IPS DF 19.7 (cell line): ENCODE data around the gene SIPA1L3.
"Not testable (repeated sequence)": the region's sequence is repeated elsewhere in the genome, so short reads cannot be mapped to it uniquely, and the experiment has no call there.

Experiments used
- DNase-seq: peaks from one replicate; pipeline ENCODE4 v3.0.0-alpha.2; 2013; ENCODE audit warnings: low read depth, low spot score

SIPA1L3 gene

GRCh38 chr19:37914908-37915307 is 7.9 kb downstream of the SIPA1L3 start:
- DNase-seq: no peak

GRCh38 chr19:37920591-37921450 is 13.8 kb downstream of the SIPA1L3 start:
- DNase-seq: no peak

GRCh38 chr19:37924573-37924972 is 17.6 kb downstream of the SIPA1L3 start:
- not testable (repeated sequence) for DNase-seq

GRCh38 chr19:37925212-37925611 is 18.2 kb downstream of the SIPA1L3 start:
- no peak for DNase-seq

- no peak for DNase-seq
Measured at GRCh38 chr19:37926255-37926654, 19.2 kb downstream of the SIPA1L3 start.

- no peak for DNase-seq
Measured at GRCh38 chr19:37926711-37927110, 19.7 kb downstream of the SIPA1L3 start.

- no peak for DNase-seq
Measured at GRCh38 chr19:37928527-37929286, 21.7 kb downstream of the SIPA1L3 start.

- DNase-seq: peak; percentile 48
Measured at GRCh38 chr19:37929355-37929923, 22.4 kb downstream of the SIPA1L3 start.

GRCh38 chr19:37930416-37930815 is 23.4 kb downstream of the SIPA1L3 start:
- no peak for DNase-seq

- no peak for DNase-seq
Measured at GRCh38 chr19:37931881-37932655, 25.1 kb downstream of the SIPA1L3 start.

GRCh38 chr19:37932985-37933936 is 26.3 kb downstream of the SIPA1L3 start:
- no peak for DNase-seq

GRCh38 chr19:37933937-37934358 is 26.9 kb downstream of the SIPA1L3 start:
- DNase-seq: no peak

GRCh38 chr19:37935341-37935740 is 28.3 kb downstream of the SIPA1L3 start:
- no peak for DNase-seq

GRCh38 chr19:37936166-37936565 is 29.2 kb downstream of the SIPA1L3 start:
- DNase-seq: no peak

- no peak for DNase-seq
Measured at GRCh38 chr19:37936886-37937285, 29.9 kb downstream of the SIPA1L3 start.

- no peak for DNase-seq
Measured at GRCh38 chr19:37938353-37938752, 31.3 kb downstream of the SIPA1L3 start.

GRCh38 chr19:37941782-37942515 is 34.9 kb downstream of the SIPA1L3 start:
- no peak for DNase-seq

- no peak for DNase-seq
Measured at GRCh38 chr19:37942516-37942902, 35.5 kb downstream of the SIPA1L3 start.

- DNase-seq: no peak
Measured at GRCh38 chr19:37943480-37943879, 36.5 kb downstream of the SIPA1L3 start.

- DNase-seq: no peak
Measured at GRCh38 chr19:37946132-37946531, 39.1 kb downstream of the SIPA1L3 start.
